H1 (cell line): ENCODE results near the gene UBAP1. TPM values are rescaled to one million over a fixed set of nuclear protein-coding genes. Genes with fewer than 3 reads are reported as not detected.
"Not testable (repeated sequence)": the region's sequence is repeated elsewhere in the genome, so short reads cannot be mapped to it uniquely, and the experiment has no call there.

ENCODE experiments used
- CTCF ChIA-PET: fragments of 300-600 bp; sonication (Branson Sonifier 250); formaldehyde crosslinking; loops from one replicate; lab custom pipeline; 2021; ENCODE audit not compliant: partially characterized antibody; lab: Charles Lee
- POLR2A ChIA-PET: fragments of 300-600 bp; sonication (Branson Sonifier 250); formaldehyde crosslinking; loops from one replicate; lab custom pipeline; 2021; ENCODE audit warnings: inconsistent platforms; ENCODE audit not compliant: partially characterized antibody; lab: Charles Lee
- DNase-seq, 2 experiments: peaks; one replicate each; pipeline versions ENCODE4 v3.0.0 to v3.0.0-alpha.2; 2010 to 2022; ENCODE audit warnings: low spot score in 2 of 2, low read depth in 1 of 2, mixed read lengths in 1 of 2
- FAIRE-seq: peaks from 2 replicates; lab custom pipeline; 2011; peaks lifted over from hg19 to GRCh38; lab: Jason Lieb, UNC
- H2AFZ ChIP-seq: 2 replicates; pipeline ENCODE4 v1.8.1; 2012; ENCODE audit warnings: low read length, inconsistent platforms
- H2AK5ac ChIP-seq: 2 replicates; pipeline ENCODE4 v1.6.1; 2013; ENCODE audit warnings: low read depth, low read length
- H2BK120ac ChIP-seq: replicated peaks from 2 replicates; pipeline ENCODE3; 2013; ENCODE audit warnings: low read depth, low read length, inconsistent platforms
- H2BK12ac ChIP-seq: 2 replicates; pipeline ENCODE4 v1.6.1; 2013; ENCODE audit warnings: low read depth, low read length
- H2BK15ac ChIP-seq: 2 replicates; pipeline ENCODE4 v1.6.1; 2013; ENCODE audit warnings: low read length
- H2BK20ac ChIP-seq: 2 replicates; pipeline ENCODE4 v1.6.1; 2013; ENCODE audit warnings: low read length
- H2BK5ac ChIP-seq: 2 replicates; pipeline ENCODE4 v1.6.1; 2013; ENCODE audit warnings: low read depth, low read length
- H3K14ac ChIP-seq: 2 replicates; pipeline ENCODE4 v1.6.1; 2013; ENCODE audit warnings: inconsistent platforms; ENCODE audit not compliant: insufficient read length
- H3K18ac ChIP-seq: 2 replicates; pipeline ENCODE4 v1.6.1; 2013; ENCODE audit warnings: low read length; ENCODE audit errors: extremely low read depth
- H3K23ac ChIP-seq: 2 replicates; pipeline ENCODE4 v1.6.1; 2013; ENCODE audit warnings: inconsistent platforms; ENCODE audit not compliant: insufficient read length
- H3K23me2 ChIP-seq: 2 replicates; pipeline ENCODE4 v1.6.1; 2013; ENCODE audit warnings: low read depth, low read length
- H3K27ac ChIP-seq: 2 replicates; pipeline ENCODE4 v1.6.1; 2011; ENCODE audit warnings: low read depth, low read length, inconsistent platforms
- H3K27me3 ChIP-seq, 4 experiments: replicated peaks in 1 of 4; 1 replicate in 1 of 4; 2 replicates in 3 of 4; pipeline versions ENCODE4 v1.6.1 to v1.8.1; 2011 to 2013; ENCODE audit warnings: low read length in 3 of 4, mild to moderate bottlenecking in 3 of 4, inconsistent platforms in 2 of 4, mixed read lengths in 2 of 4, moderate library complexity in 1 of 4; ENCODE audit not compliant: control insufficient read depth in 3 of 4, insufficient read depth in 3 of 4; ENCODE audit errors: extremely low read depth in 1 of 4
- H3K36me3 ChIP-seq, 4 experiments: 2 replicates each; pipeline versions ENCODE4 v1.6.1 to v1.8.1; 2011 to 2013; ENCODE audit warnings: mild to moderate bottlenecking in 4 of 4, low read length in 3 of 4, moderate library complexity in 2 of 4, control low read depth in 1 of 4, inconsistent platforms in 1 of 4; ENCODE audit not compliant: insufficient read depth in 4 of 4, control insufficient read depth in 2 of 4
- H3K4ac ChIP-seq: replicated peaks from 2 replicates; pipeline ENCODE3; 2013; ENCODE audit warnings: low read length, low read depth, mixed read lengths, inconsistent platforms; ENCODE audit not compliant: insufficient read length
- H3K4me1 ChIP-seq, 4 experiments: replicated peaks in 1 of 4; 1 replicate in 1 of 4; 2 replicates in 3 of 4; pipeline versions ENCODE4 v1.6.1 to v1.8.1; 2011 to 2013; ENCODE audit warnings: low read length in 3 of 4, inconsistent platforms in 2 of 4, mixed read lengths in 1 of 4; ENCODE audit not compliant: insufficient read depth in 4 of 4, control insufficient read depth in 3 of 4
- H3K4me2 ChIP-seq, 2 experiments: 2 replicates each; pipeline versions ENCODE4 v1.6.1 to v1.8.1; 2011 to 2013; ENCODE audit warnings: low read depth in 2 of 2, low read length in 2 of 2, control low read depth in 1 of 2, inconsistent platforms in 1 of 2, mild to moderate bottlenecking in 1 of 2; ENCODE audit not compliant: insufficient read depth in 1 of 2
- H3K4me3 ChIP-seq, 4 experiments: fragments of 200-600, 300-600 bp in 1 of 4; sonication (generic), shearing (Covaris generic), sonication (Bioruptor Twin) in 1 of 4; 2 replicates each; pipeline versions ENCODE4 v1.5.1 to v1.8.1; 2011 to 2016; ENCODE audit warnings: low read length in 4 of 4, low read depth in 3 of 4, control low read depth in 2 of 4, inconsistent platforms in 2 of 4, mild to moderate bottlenecking in 2 of 4, mixed read lengths in 1 of 4, moderate library complexity in 1 of 4; ENCODE audit not compliant: insufficient read depth in 2 of 4; ENCODE audit errors: extremely low read depth in 1 of 4
- H3K56ac ChIP-seq: replicated peaks from 2 replicates; pipeline ENCODE3; 2013; ENCODE audit warnings: low read depth, mild to moderate bottlenecking, mixed read lengths, low read length, inconsistent platforms; ENCODE audit not compliant: insufficient read length
- H3K79me1 ChIP-seq: 2 replicates; pipeline ENCODE4 v1.6.1; 2013; ENCODE audit warnings: low read depth, low read length, control low read depth
- H3K79me2 ChIP-seq, 2 experiments: 2 replicates each; pipeline versions ENCODE4 v1.6.1 to v1.8.1; 2012 to 2013; ENCODE audit warnings: low read length in 2 of 2, mild to moderate bottlenecking in 2 of 2, inconsistent platforms in 1 of 2; ENCODE audit not compliant: insufficient read depth in 2 of 2, control insufficient read depth in 1 of 2
- H3K9ac ChIP-seq, 4 experiments: replicated peaks in 1 of 4; 1 replicate in 1 of 4; 2 replicates in 3 of 4; pipeline versions ENCODE4 v1.6.1 to v1.8.1; 2011 to 2013; ENCODE audit warnings: low read depth in 3 of 4, low read length in 3 of 4, control low read depth in 2 of 4, mild to moderate bottlenecking in 2 of 4, moderate library complexity in 2 of 4, inconsistent platforms in 1 of 4; ENCODE audit errors: extremely low read depth in 1 of 4
- H3K9me3 ChIP-seq, 2 experiments: 2 replicates each; pipeline versions ENCODE4 v1.6.1 to v1.8.1; 2012 to 2013; ENCODE audit warnings: mild to moderate bottlenecking in 2 of 2, moderate library complexity in 2 of 2, control low read depth in 1 of 2, inconsistent platforms in 1 of 2, low read depth in 1 of 2, low read length in 1 of 2, mixed read lengths in 1 of 2; ENCODE audit not compliant: insufficient read depth in 2 of 2
- H4K20me1 ChIP-seq, 2 experiments: replicated peaks in 1 of 2; 2 replicates each; pipeline versions ENCODE3 to v1.8.1; 2011 to 2013; ENCODE audit warnings: inconsistent platforms in 2 of 2, low read length in 2 of 2, mild to moderate bottlenecking in 1 of 2; ENCODE audit not compliant: insufficient read depth in 2 of 2, control insufficient read depth in 1 of 2
- H4K5ac ChIP-seq: 2 replicates; pipeline ENCODE4 v1.6.1; 2013; ENCODE audit warnings: low read length, low read depth, mixed read lengths, inconsistent platforms; ENCODE audit not compliant: insufficient read length
- H4K8ac ChIP-seq: 2 replicates; pipeline ENCODE4 v1.8.0; 2013; ENCODE audit warnings: mild to moderate bottlenecking, moderate library complexity, low read length, inconsistent platforms; ENCODE audit not compliant: insufficient read depth; ENCODE audit errors: extremely low read depth
- H4K91ac ChIP-seq: replicated peaks from 2 replicates; pipeline ENCODE3; 2013; ENCODE audit warnings: low read length, mixed read lengths, inconsistent platforms; ENCODE audit not compliant: insufficient read length
- EZH2 ChIP-seq: fragments of 200-600 bp; sonication (generic); IDR thresholded peaks from 2 replicates; pipeline ENCODE4 v1.7.1; 2012; ENCODE audit warnings: low read depth, mild to moderate bottlenecking, moderate library complexity, low read length, inconsistent platforms; ENCODE audit not compliant: severe bottlenecking
- KDM4A ChIP-seq: IDR thresholded peaks from one replicate; pipeline ENCODE4 v1.7.1; 2012; ENCODE audit warnings: low read depth, mild to moderate bottlenecking, moderate library complexity, low read length, inconsistent platforms; ENCODE audit not compliant: severe bottlenecking
- YY1 ChIP-seq: IDR thresholded peaks from 2 replicates; pipeline ENCODE4 v1.6.1; 2011; ENCODE audit warnings: low read depth, mild to moderate bottlenecking, low read length
- whole genome bisulfite sequencing, 2 experiments: shearing (Covaris generic) in 1 of 2; methylation state at CpG; one replicate each; pipeline versions ENCODE4 v1.1.6 to v1.1.7; 2013 to 2015; ENCODE audit warnings: low lambda C conversion rate in 2 of 2, mixed read lengths in 2 of 2, inconsistent platforms in 1 of 2, low coverage in 1 of 2, missing lambda C conversion rate in 1 of 2; ENCODE audit not compliant: insufficient replicate concordance in 2 of 2, insufficient coverage in 1 of 2, insufficient read length in 1 of 2; ENCODE audit errors: extremely low coverage in 1 of 2, missing lambda C conversion rate in 1 of 2; 5-methylcytosine and 5-hydroxymethylcytosine counted together
- polyA plus RNA-seq, 7 experiments: library from polyadenylated mRNA; depleted of rRNA in 3 of 7; stranded (reverse) in 5 of 7; unstranded in 2 of 7; fragments of >200 nt in 5 of 7; fragments of 200-250 nt in 2 of 7; gene quantifications; 1 replicate in 5 of 7; 2 replicates in 1 of 7; 4 replicates in 1 of 7; pipeline versions ENCODE4 v1.2.1 to v1.2.3, GENCODE V29; 2011 to 2013; ENCODE audit warnings: missing spikeins in 2 of 7, mixed read lengths in 2 of 7
- total RNA-seq: library from RNA; stranded (reverse); fragmentation: NEBNext Ultra II Directional; extraction: Animal tissue kit (Norgen Biotek cat#: 25700); gene quantifications from 2 replicates; pipeline ENCODE4 v1.2.1, GENCODE V29; 2021

Gene UBAP1
- total and polyA plus RNA-seq, 2 of the 8 experiments (the other 6 are each of a cell fraction or from before 2014, with no cell fraction given): 31.3 to 31.4 TPM

- TF ChIP-seq KDM4A (no peak), EZH2 (no peak), YY1 (no peak)
Measured at GRCh38 chr9:34211395-34211794, 32.6 kb downstream of the UBAP1 start (continued).

- H3K4me1 ChIP-seq, POLR2A ChIA-PET, H3K4me2 ChIP-seq, H2BK15ac ChIP-seq, H3K27me3 ChIP-seq, H4K91ac ChIP-seq, H2BK20ac ChIP-seq, H3K36me3 ChIP-seq, H4K20me1 ChIP-seq, H4K8ac ChIP-seq, H3K9ac ChIP-seq, H2BK12ac ChIP-seq, H2AK5ac ChIP-seq, H3K23ac ChIP-seq, H3K14ac ChIP-seq, H3K4me3 ChIP-seq, H3K79me1 ChIP-seq, H3K56ac ChIP-seq, DNase-seq, H2BK120ac ChIP-seq, H3K27ac ChIP-seq, H2BK5ac ChIP-seq, H2AFZ ChIP-seq, H3K23me2 ChIP-seq, FAIRE-seq, H3K18ac ChIP-seq, H3K4ac ChIP-seq, H3K9me3 ChIP-seq, H4K5ac ChIP-seq: not testable (repeated sequence)
- 86% methylated on average over 4 of the region's 4 CpGs; no CpG with 5 or more reads in 1 of the 2 experiments for WGBS, 2 experiments
- peaks cover 0 to 17% of the 10 kb centered on the region in 2 experiments; a peak in 2 of 4 replicates for H3K79me2 ChIP-seq
- CTCF ChIA-PET: interaction anchor here (1.8 kb wide), 1 partner anchor 8 kb away, joined by 3 read pairs; no protein-coding TSS in a partner anchor
Measured at GRCh38 chr9:34214354-34215000, 35.6 kb downstream of the UBAP1 start.
